Ramos (cell line): Measurements from ENCODE around the gene CEL.

Experiments used
- in situ Hi-C: fragments of 300-500 bp; cut with MboI; formaldehyde crosslinking; loops from one replicate; pipeline ENCODE4 v1.14.3; 2022; ENCODE audit warnings: low sequenced_read_pairs; ENCODE audit not compliant: unreplicated experiment

The CEL gene

GRCh38 chr9:133113949-133114885, 52.4 kb downstream of the CEL start:
- in situ Hi-C loops: no loop called here

- in situ Hi-C loops: no loop called here
Measured at GRCh38 chr9:133114886-133115603, 53.3 kb downstream of the CEL start.

GRCh38 chr9:133115604-133116345, 54.0 kb downstream of the CEL start:
- in situ Hi-C loops: no loop called here

- in situ Hi-C loops: no loop called here
Measured at GRCh38 chr9:133116346-133117231, 54.8 kb downstream of the CEL start.

- in situ Hi-C loops: no loop called here
Measured at GRCh38 chr9:133117271-133118178, 55.7 kb downstream of the CEL start.

- in situ Hi-C loops: no loop called here
Measured at GRCh38 chr9:133118179-133118520, 56.4 kb downstream of the CEL start.

GRCh38 chr9:133118568-133118967, 56.8 kb downstream of the CEL start:
- in situ Hi-C loops: no loop called here

GRCh38 chr9:133119103-133119845, 57.5 kb downstream of the CEL start:
- in situ Hi-C loops: no loop called here

- in situ Hi-C loops: no loop called here
Measured at GRCh38 chr9:133119846-133120500, 58.2 kb downstream of the CEL start.

- in situ Hi-C loops: no loop called here
Measured at GRCh38 chr9:133120501-133121197, 58.9 kb downstream of the CEL start.
